AG08396 (cell line): Measurements from ENCODE around the gene CSTF2T.

Source experiments
- DNase-seq: peaks from one replicate; pipeline ENCODE4 v3.0.0; 2012; ENCODE audit warnings: low spot score, mixed read lengths

CSTF2T gene

DNA sequence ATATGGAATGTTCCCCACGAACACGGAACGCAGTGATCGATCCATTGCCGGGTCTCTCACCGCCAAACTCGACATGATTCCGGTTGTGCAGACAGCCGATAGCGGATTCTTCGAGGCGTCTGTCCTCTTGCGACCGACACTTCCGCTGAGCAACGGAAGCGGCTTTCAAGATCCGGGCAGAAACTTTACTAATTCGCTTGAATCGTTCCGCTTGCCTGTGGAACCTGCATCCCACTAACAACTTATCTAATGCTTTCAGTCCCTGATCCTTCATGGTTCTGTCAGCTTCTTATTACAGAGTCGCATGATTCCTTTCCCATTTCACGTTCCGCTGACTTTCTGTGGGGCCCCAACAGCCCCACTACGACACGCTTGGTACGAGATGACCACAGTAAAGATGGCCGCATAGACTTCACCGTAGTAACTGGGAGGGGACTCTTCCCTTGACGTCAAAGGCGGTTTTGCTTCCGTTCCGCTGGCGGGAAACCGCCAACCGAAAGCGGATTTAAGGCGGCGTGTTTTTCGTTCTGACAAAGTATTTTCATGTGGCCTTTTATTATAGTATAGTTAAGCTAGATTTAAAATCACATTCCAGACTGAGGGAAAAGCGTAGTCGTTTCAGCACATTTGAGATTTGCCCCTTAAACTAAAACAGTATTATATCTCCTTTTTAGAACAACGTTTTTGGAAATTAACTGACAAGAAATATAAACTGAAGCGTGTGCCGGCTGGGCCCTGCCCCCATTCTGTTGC is at the start of gene CSTF2T:
Gene CSTF2T, minus strand, starts transcription at position 121 of the 753 bp plus-strand sequence. Its CDS starts 46 bp downstream, at position 75.
- DNase-seq, result peak; percentile 74

GRCh38 chr10:51748959-51749358 is 49.6 kb upstream of the CSTF2T start:
- no peak for DNase-seq

DNA sequence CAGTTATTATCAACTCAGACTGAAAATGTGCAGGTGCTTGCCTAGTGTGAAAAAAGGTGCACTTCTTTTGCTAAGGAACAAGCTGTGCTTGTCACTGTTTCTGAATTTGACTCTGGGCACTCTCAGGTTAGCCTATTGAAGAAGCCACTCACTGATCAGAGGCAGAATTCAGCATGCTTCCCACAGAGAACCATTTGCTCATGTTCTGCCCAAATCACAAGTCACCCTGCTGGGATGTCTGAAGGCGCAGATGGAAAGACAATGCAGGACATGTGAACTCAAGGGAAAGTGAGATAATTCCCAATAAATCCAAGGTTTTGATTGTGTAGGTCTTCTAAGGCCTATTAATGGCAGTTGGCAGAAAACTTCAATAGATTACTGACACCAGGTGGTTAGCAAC is 47.8 kb upstream of the CSTF2T start:
- no peak for DNase-seq

DNA sequence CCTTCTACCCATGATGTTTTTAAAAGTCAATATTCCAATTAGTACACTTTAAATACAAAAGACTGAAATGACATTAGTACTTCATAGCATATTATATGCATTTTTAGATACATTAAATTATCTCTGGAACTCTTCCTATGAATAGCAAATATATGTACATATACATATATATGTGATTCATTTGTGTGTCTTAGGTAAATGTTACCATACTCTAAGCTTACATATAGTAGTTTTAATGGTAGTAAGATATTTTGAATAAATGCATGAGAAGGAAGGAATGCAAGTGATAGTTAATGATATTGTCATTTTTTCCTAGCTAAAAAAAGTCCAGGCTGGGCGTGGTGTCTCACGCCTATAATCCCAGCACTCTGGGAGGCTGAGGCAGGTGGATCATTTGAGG is 46.0 kb upstream of the CSTF2T start:
- no peak for DNase-seq

DNA sequence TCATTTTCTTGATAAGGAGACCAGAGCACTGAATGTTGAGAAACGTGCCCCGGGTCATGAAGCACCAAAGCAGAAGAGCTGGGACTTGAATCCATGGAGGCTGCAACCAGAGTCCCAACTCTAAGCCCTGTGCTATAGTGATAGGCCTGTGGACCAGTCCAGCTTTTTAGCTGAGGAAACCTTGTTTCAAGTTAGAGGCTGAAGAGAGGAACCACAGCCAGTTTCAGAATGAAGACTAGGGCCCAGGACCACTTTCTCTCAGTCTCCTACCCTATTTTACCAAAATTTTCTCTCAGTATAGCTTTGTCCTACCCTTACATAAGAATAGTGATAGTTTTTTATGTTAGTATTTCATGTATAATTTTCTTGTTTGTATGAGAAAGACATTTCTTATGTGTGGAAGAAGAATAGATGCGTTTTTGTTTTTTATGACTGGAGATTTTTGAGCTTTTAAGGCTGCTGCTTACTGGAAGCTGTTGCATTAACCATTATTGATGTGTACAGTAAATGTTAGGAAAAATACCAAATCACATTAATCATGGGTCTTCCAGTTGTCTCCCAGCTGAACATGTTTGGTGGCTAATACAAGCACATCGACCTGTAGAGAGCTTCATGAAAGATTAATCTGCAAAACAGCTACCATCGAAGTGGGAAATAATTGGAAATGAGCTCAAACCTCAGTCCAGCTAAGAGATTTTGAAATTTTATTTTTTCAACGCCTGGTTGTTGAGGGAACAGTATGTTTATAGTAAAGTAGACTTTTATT is 45.0 kb upstream of the CSTF2T start:
- DNase-seq, result no peak

DNA sequence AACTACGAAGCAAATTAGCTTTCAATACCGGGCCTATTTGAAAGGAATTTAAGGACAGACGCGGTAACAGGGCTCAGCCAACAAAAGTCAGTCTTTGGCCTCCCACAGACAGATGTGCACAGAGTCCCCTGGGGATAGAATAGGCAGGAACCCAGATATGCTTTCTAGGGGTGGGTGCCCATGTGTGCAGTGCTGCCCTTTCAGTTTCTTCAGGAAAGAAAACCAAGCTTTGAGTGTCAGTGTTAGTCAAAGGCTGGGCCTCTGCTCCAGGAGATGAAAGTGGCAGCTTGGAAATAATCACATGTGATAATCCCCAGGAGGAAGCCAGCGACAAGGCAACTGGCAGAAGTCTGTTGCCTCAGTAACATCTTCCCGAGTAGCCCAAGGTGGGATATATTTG is 43.8 kb upstream of the CSTF2T start:
- DNase-seq, result no peak

DNA sequence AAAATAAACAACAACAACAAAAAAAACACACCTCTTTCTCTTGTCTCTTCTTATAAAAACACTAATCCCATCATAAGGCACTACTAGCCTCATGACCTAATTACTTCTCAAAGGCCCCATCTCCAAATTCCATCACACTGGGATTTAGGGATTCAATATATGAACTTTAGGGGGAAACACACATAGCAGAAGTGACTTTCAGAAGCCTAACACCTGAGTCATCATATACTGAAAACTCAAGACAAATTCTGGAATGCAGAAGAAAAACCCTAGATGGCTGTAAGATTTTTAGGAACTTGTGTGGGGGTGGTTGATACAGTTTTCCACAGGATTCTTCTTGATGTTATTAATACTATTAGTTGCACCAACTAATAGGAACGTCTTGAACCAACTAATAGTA is 33.7 kb upstream of the CSTF2T start:
- DNase-seq, result peak; percentile 13

DNA sequence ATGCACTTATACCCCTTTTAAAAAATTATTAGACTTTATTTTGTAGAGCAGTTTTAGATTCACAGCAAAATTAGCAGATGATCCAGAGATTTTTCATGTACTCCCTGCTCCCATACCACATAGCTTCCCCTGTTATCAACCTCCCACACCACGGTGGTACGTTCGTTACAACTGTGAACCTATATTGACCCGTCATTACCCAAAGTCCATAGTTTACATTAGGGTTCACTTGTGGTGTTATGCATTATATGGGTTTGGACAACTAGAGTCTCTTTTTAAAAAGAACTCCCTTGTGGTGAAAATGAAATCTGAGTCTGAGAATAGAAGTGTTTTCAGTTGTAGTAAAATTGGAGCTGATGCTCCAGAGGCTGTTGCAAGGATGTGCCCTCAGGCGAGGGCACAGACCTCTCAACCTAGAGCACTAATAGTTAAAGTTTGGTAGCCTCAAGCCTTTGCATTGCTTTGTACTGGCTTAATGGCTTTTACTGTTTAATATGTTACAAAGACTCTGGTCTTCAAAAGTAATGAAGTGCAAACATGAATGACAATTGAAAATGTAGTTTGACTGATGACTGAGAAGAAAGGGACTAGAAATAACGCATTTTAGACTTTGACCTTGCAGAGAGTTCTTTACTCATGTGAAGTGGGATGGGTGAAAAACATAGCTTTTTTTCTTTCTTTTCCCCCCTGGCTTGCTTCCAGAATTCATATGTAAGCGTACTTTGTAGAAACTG is 30.6 kb upstream of the CSTF2T start:
- DNase-seq, result no peak

DNA sequence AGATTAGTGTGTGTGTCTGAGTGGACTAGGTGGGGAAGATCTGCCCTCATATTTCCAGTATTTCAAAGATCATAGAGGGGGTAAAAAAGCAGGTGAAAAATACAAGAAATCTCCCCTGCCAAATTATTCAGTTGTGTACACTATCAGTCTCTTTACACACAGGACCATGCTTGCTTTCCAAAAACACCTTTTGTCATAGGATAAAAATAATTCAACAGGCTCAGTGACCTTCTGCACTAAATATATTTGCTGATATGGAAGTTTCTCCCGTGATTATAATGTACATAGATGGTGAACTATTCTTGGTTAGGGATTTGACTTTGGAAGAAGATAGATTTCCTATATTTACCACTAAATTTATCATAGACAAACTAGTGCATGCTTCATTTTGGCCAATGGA is 24.6 kb upstream of the CSTF2T start:
- DNase-seq, result no peak

GRCh38 chr10:51718804-51719291 is 19.5 kb upstream of the CSTF2T start:
- no peak for DNase-seq

DNA sequence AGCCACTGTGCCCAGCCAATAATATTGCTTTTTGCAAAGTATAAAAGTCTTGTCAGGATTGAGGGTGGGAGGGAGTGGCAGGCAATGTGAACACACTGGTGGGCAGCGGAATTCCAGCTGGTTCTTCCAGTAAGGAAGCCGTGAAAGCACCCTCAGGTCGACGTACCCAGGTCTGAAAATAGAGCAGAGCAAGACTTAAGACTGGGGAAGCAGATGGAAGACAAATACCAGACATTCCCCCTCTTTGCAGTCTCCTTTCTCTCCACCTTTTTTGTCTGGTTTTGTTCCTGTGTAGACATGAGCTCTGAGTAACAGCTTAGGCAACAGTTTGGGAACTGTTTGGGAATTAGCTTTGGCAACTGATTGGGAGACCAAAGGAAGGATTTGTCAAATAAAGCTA is 17.6 kb upstream of the CSTF2T start:
- no peak for DNase-seq

DNA sequence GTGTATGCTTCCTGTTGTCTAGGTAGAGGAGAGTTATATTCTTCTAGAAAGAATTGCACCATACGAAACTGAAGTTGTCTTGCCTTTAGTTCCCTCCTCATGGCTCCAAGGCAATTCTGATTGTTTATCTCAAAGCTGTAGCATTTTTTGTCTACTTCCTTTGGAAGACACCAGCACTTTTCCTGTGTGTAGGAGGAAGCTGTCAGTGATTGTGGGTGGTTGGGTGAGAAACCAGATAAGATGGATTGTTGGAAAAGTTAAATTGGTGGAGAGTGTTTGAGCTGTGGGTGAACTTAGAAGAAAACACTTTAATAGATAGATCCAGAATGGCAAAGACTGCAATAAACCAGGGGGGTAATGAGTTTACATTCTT is 12.1 kb upstream of the CSTF2T start:
- no peak for DNase-seq

DNA sequence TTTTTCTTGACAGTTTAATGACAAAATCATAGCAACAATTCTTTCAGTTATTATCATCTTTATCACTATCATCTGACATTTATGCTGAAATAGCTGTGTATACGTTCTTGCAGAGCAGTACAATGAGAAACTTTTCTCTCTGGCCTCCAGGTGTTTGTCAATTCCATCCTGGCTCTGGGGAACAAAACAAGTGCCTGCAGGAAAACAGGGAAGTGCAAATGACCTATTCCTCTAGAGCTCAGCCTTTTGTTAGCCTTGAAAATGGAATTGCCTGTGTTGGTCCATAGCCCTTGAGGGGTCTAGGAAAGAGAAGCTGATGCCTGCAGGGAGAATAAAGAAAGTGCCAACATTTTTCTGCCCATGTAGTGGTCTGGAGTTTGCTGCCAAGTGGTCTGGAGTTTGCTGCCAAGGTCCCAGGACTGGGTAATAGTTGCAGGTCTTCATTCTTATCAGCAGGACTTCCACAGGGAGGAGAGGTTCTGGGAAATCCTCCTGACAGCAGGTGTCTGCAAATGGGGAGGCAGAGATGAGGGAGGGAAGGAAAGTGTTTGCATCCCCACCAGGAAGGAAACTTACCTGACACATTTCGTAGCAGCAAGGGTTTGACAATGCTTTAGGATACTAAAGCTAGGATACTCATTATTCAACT is 10.1 kb upstream of the CSTF2T start:
- no peak for DNase-seq

DNA sequence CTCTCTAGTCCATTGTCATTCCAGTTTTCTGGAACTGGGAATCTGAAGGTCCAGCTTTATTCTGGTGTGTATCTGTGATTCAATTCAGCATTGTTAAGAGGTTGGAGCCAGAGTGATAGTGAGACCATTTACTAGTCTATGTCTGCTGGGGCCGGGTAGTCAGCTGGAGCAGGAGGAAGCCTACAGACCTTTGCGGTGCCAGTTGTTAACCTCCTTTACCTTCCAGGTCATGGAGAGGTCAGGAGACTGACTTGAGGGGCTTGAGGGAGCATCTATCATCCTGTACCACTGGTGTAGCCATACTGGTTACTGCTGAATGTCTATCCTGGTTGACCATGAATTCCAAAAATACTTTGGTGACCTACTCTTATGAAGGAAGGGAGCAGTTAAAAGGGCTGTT is 9.2 kb upstream of the CSTF2T start:
- no peak for DNase-seq

- DNase-seq, result no peak
These were observed 8.5 kb upstream of the CSTF2T start for GRCh38 chr10:51707821-51708424.

- no peak for DNase-seq
These were observed 8.0 kb upstream of the CSTF2T start for GRCh38 chr10:51707392-51707791.

- DNase-seq, result peak; percentile 31
These were observed 6.8 kb upstream of the CSTF2T start for GRCh38 chr10:51706225-51706624.

DNA sequence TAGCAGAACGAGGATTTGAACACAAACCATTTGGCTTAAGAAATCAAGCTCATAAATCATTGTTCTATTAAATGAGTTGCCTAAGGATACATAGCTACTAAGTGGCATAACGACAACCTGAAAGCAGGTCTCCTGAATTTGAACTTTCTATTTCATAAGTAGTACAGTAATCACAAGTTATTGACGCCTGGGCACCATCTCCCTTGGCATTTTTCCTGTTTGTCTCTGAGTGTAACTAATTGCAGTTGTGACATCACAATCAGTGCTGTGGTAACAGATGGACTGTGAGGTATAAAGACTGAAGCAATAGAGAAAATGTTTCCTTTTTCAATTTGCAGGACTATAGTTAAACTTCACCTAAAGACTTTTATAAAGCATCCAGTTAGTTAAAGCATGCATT is 6.4 kb upstream of the CSTF2T start:
- no peak for DNase-seq

- no peak for DNase-seq
These were observed 928 bp upstream of the CSTF2T start for GRCh38 chr10:51700228-51700817.

GRCh38 chr10:51699145-51699474 is 285 bp downstream of the CSTF2T start:
- peak; percentile 22 for DNase-seq

DNA sequence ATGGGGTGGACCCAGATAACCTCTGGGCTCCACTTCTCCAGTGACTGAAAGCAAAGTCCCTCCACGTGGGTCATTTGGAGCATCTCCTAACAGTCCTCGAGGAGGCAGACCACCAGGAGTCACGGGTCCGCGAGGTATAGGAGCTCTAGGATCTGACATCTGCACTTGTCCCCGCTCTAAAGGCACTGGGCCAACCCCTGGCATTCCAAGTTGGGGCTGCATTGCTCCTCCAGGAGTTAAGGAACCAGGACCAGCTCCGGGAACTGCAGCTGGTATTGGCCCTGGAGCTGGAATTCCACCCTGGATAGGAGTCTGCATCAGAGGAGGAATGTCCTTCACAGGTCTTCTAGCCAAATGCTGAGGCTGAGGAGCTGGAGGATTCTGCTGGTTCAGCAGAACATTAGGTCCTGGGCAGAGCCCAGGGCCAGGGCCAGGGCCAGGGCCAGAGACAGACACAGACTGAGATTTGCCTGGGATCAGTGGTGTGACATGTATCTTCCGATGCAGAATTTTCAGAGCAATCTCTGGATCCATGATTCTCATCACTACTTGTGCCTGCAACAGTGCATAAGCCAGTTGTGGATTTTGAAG is 827 bp downstream of the CSTF2T start:
- no peak for DNase-seq
